OCI-LY7 (cell line): ENCODE data around the gene SNTN. TPM values are rescaled to one million over a fixed set of nuclear protein-coding genes. Genes with fewer than 3 reads are reported as not detected.

Experiments used
- BruUV-seq: library from RNA; stranded (reverse); fragments of 400-500 nt; replicated peaks from 2 replicates; lab custom pipeline; 2021; lab: Mats Ljungman, UMichigan
- CTCF ChIA-PET: fragments of 300-600 bp; sonication (Branson Sonifier 250); formaldehyde crosslinking; loops from one replicate; lab custom pipeline; 2022; ENCODE audit warnings: antibody characterized with exemption; ENCODE audit not compliant: unreplicated experiment; lab: Charles Lee
- POLR2A ChIA-PET: fragments of 300-600 bp; sonication (Branson Sonifier 250); formaldehyde crosslinking; loops from one replicate; lab custom pipeline; 2022; ENCODE audit warnings: antibody characterized with exemption; lab: Charles Lee
- DNase-seq: peaks from one replicate; pipeline ENCODE4 v3.0.0-alpha.2; 2015; ENCODE audit warnings: low spot score
- H2AFZ ChIP-seq: fragments of 200-600 bp; sonication (generic), shearing (Covaris generic); 2 replicates; pipeline ENCODE4 v1.6.1; 2014; ENCODE audit warnings: mild to moderate bottlenecking, antibody characterized with exemption, low read length, moderate library complexity
- H3K27ac ChIP-seq: fragments of 200-600 bp; sonication (generic); 2 replicates; pipeline ENCODE4 v1.5.1; 2014; ENCODE audit warnings: mixed run types, low read depth, mild to moderate bottlenecking, moderate library complexity, low read length, inconsistent platforms; ENCODE audit not compliant: poor library complexity, severe bottlenecking
- H3K36me3 ChIP-seq: fragments of 200-600 bp; sonication (generic); 2 replicates; pipeline ENCODE4 v1.6.1; 2014; ENCODE audit warnings: mild to moderate bottlenecking, antibody characterized with exemption, low read length, moderate library complexity, mixed read lengths; ENCODE audit not compliant: insufficient read depth
- H3K4me1 ChIP-seq: fragments of 200-600 bp; sonication (generic); 2 replicates; pipeline ENCODE4 v1.5.1; 2014; ENCODE audit warnings: mild to moderate bottlenecking, low read length; ENCODE audit not compliant: insufficient read depth, poor library complexity, severe bottlenecking
- H3K4me2 ChIP-seq: fragments of 200-600 bp; sonication (generic); 2 replicates; pipeline ENCODE4 v1.6.1; 2014; ENCODE audit warnings: mild to moderate bottlenecking, low read length
- H3K4me3 ChIP-seq: fragments of 200-600 bp; sonication (generic); 2 replicates; pipeline ENCODE4 v1.5.1; 2014; ENCODE audit warnings: mild to moderate bottlenecking, low read depth, low read length; ENCODE audit not compliant: poor library complexity, severe bottlenecking
- H3K79me2 ChIP-seq: fragments of 200-600 bp; sonication (generic); 2 replicates; pipeline ENCODE4 v1.6.1; 2016; ENCODE audit warnings: low read depth, mild to moderate bottlenecking, low read length, moderate library complexity, mixed read lengths; ENCODE audit not compliant: insufficient read depth
- H3K9me2 ChIP-seq: fragments of 200-600 bp; sonication (generic); 2 replicates; pipeline ENCODE4 v1.6.1; 2016; ENCODE audit warnings: mild to moderate bottlenecking, low read length, mixed read lengths; ENCODE audit not compliant: insufficient read depth
- H3K9me3 ChIP-seq: fragments of 200-600 bp; sonication (generic); 2 replicates; pipeline ENCODE4 v1.6.1; 2014; ENCODE audit warnings: mild to moderate bottlenecking, mixed run types, low read length, mixed read lengths
- H4K20me1 ChIP-seq: fragments of 200-600 bp; sonication (generic); 2 replicates; pipeline ENCODE4 v1.6.1; 2014; ENCODE audit warnings: mild to moderate bottlenecking, antibody characterized with exemption, low read length, moderate library complexity, mixed read lengths; ENCODE audit not compliant: insufficient read depth
- CTCF ChIP-seq: fragments of 200-600 bp; sonication (generic); conservative IDR thresholded peaks from 2 replicates; pipeline ENCODE4 v1.5.1; 2014; ENCODE audit warnings: mild to moderate bottlenecking, antibody characterized with exemption, low read length, moderate library complexity, mixed read lengths
- EZH2phosphoT487 ChIP-seq: fragments of 200-600 bp; sonication (generic); IDR thresholded peaks from 2 replicates; pipeline ENCODE4 v1.6.1; 2018; ENCODE audit warnings: low read depth, borderline replicate concordance, mild to moderate bottlenecking, mixed run types, antibody characterized with exemption, low read length, moderate library complexity, mixed read lengths
- intact Hi-C: fragments of 100-400 bp; cut with micrococcal nuclease; formaldehyde crosslinking; loops from one replicate; pipeline ENCODE4 v1.10.0; 2022; ENCODE audit not compliant: unreplicated experiment
- total RNA-seq, 2 experiments: library from RNA; depleted of rRNA in 1 of 2; stranded (reverse); fragments of >200 nt in 1 of 2; shearing (Covaris generic) in 1 of 2; gene quantifications; 2 replicates each; pipeline ENCODE4 v1.2.3, GENCODE V29; 2014 to 2022

Gene SNTN
- total RNA-seq, 2 experiments from 2014 or later: not detected

- intact Hi-C loops: no loop called here
- Histone ChIP-seq H3K36me3 (no peaks in the 10 kb centered on the region), H3K4me1 (no peaks in the 10 kb centered on the region), H2AFZ (no peak overlapping the region), H3K79me2 (no peaks in the 10 kb centered on the region), H3K4me3 (no peak overlapping the region), H4K20me1 (no peaks in the 10 kb centered on the region), H3K4me2 (no peak overlapping the region), H3K9me3 (no peaks in the 10 kb centered on the region), H3K9me2 (no peaks in the 10 kb centered on the region), H3K27ac (no peak overlapping the region)
- no TSS peak for BruUV-seq
- no peak for DNase-seq
- ChIA-PET POLR2A (no interaction called here), CTCF (no interaction called here)
- TF ChIP-seq CTCF (no peak), EZH2phosphoT487 (no peak)
Measured at GRCh38 chr3:63687278-63688225, 35.1 kb downstream of the SNTN start.

GRCh38 chr3:63689285-63689684 lies 36.8 kb downstream of the SNTN start:
- ChIA-PET POLR2A (no interaction called here), CTCF (no interaction called here)
- Histone ChIP-seq H3K27ac (no peak overlapping the region), H3K79me2 (no peaks in the 10 kb centered on the region), H3K4me3 (no peak overlapping the region), H3K9me2 (no peaks in the 10 kb centered on the region), H3K4me2 (no peak overlapping the region), H3K4me1 (no peaks in the 10 kb centered on the region), H3K9me3 (no peaks in the 10 kb centered on the region), H3K36me3 (no peaks in the 10 kb centered on the region), H2AFZ (no peak overlapping the region), H4K20me1 (no peaks in the 10 kb centered on the region)
- no TSS peak for BruUV-seq
- no peak for TF ChIP-seq EZH2phosphoT487
- TF ChIP-seq CTCF: no peak
- intact Hi-C loops: no loop called here
- no peak for DNase-seq

GRCh38 chr3:63693351-63693750 lies 40.9 kb downstream of the SNTN start:
- H2AFZ ChIP-seq: no peak overlapping the region
- DNase-seq: no peak
- no peaks in the 10 kb centered on the region for H3K9me2 ChIP-seq
- no peaks in the 10 kb centered on the region for H3K36me3 ChIP-seq
- no peak overlapping the region for H3K4me3 ChIP-seq
- intact Hi-C loops: no loop called here
- POLR2A ChIA-PET: interaction anchor here (0.6 kb wide), 1 partner anchor 12 kb away, joined by 3 read pairs; no protein-coding TSS in a partner anchor
- BruUV-seq: no TSS peak
- CTCF ChIA-PET: no interaction called here
- no peaks in the 10 kb centered on the region for H3K9me3 ChIP-seq
- no peak for TF ChIP-seq EZH2phosphoT487
- TF ChIP-seq CTCF: no peak
- H4K20me1 ChIP-seq: no peaks in the 10 kb centered on the region
- no peaks in the 10 kb centered on the region for H3K4me1 ChIP-seq
- no peaks in the 10 kb centered on the region for H3K79me2 ChIP-seq
- H3K4me2 ChIP-seq: no peak overlapping the region
- no peak overlapping the region for H3K27ac ChIP-seq
